GM12878 (cell line): ENCODE measurements around the gene UNC13A. TPM values are rescaled to one million over a fixed set of nuclear protein-coding genes. Genes with fewer than 3 reads are reported as not detected.

Experiments used
- ATAC-seq: fragments of 200-7000 bp; cut with Tn5 transposase; 3 replicates; pipeline ENCODE4 v1.9.1; 2020; ENCODE audit warnings: mild to moderate bottlenecking, moderate library complexity
- BruUV-seq: library from RNA; stranded (reverse); fragments of 400-500 nt; replicated peaks from 2 replicates; lab custom pipeline; 2021; lab: Mats Ljungman, UMichigan
- CTCF ChIA-PET: fragments of 300-600 bp; sonication (Branson Sonifier 250); formaldehyde crosslinking; extraction: SDS; loops from one replicate; lab custom pipeline; 2021; ENCODE audit warnings: inconsistent platforms; lab: Yijun Ruan, JAX
- POLR2A ChIA-PET: fragments of 350-600 bp; formaldehyde crosslinking; extraction: SDS; loops from one replicate; lab custom pipeline; 2021; ENCODE audit warnings: inconsistent platforms; lab: Charles Lee
- RAD21 ChIA-PET: fragments of 300-600 bp; sonication (Branson Sonifier 250); formaldehyde crosslinking; loops from one replicate; lab custom pipeline; 2023; ENCODE audit warnings: antibody characterized with exemption; ENCODE audit not compliant: unreplicated experiment; lab: Charles Lee
- SMC1A ChIA-PET: fragments of 300-600 bp; sonication (Branson Sonifier 250); formaldehyde crosslinking; loops from one replicate; lab custom pipeline; 2023; ENCODE audit not compliant: unreplicated experiment, uncharacterized antibody; lab: Charles Lee
- DNase-seq: peaks from one replicate; pipeline ENCODE4 v3.0.0-alpha.2; 2011; ENCODE audit warnings: low read depth, low spot score
- FAIRE-seq: peaks from 3 replicates; lab custom pipeline; 2011; peaks lifted over from hg19 to GRCh38; lab: Jason Lieb, UNC
- H2AFZ ChIP-seq: 2 replicates; pipeline ENCODE4 v1.6.0; 2011; ENCODE audit warnings: low read depth, low read length, control low read depth; ENCODE audit not compliant: control insufficient read depth
- H3K27ac ChIP-seq: 2 replicates; pipeline ENCODE4 v1.5.1; 2011; ENCODE audit warnings: control low read depth; ENCODE audit not compliant: control insufficient read depth, insufficient read depth
- H3K27me3 ChIP-seq, 2 experiments: replicated peaks in 1 of 2; 2 replicates each; pipeline versions ENCODE4 v1.6.0 to v1.6.1; 2011; ENCODE audit warnings: low read length in 1 of 2; ENCODE audit not compliant: control insufficient read depth in 2 of 2, insufficient read depth in 2 of 2
- H3K36me3 ChIP-seq, 2 experiments: 2 replicates each; pipeline ENCODE4 v1.5.1; 2011; ENCODE audit warnings: low read length in 1 of 2; ENCODE audit not compliant: control insufficient read depth in 2 of 2, insufficient read depth in 2 of 2
- H3K4me1 ChIP-seq: 2 replicates; pipeline ENCODE4 v1.6.1; 2011; ENCODE audit warnings: mild to moderate bottlenecking, low read length, moderate library complexity, mixed read lengths; ENCODE audit not compliant: control insufficient read depth, insufficient read depth
- H3K4me2 ChIP-seq: 2 replicates; pipeline ENCODE4 v1.6.0; 2011; ENCODE audit warnings: control low read depth; ENCODE audit not compliant: control insufficient read depth, insufficient read depth
- H3K4me3 ChIP-seq: fragments of 200-600 bp; sonication (generic); 2 replicates; pipeline ENCODE4 v1.5.1; 2016
- H3K79me2 ChIP-seq: 2 replicates; pipeline ENCODE4 v1.6.0; 2011; ENCODE audit warnings: low read length; ENCODE audit not compliant: control insufficient read depth, insufficient read depth
- H3K9ac ChIP-seq: 2 replicates; pipeline ENCODE4 v1.8.0; 2011; ENCODE audit warnings: low read length, control low read depth, mixed read lengths; ENCODE audit not compliant: control insufficient read depth, insufficient read depth
- H3K9me3 ChIP-seq: replicated peaks from 3 replicates; pipeline ENCODE4 v1.5.1; 2011; ENCODE audit warnings: mild to moderate bottlenecking, low read length; ENCODE audit not compliant: control insufficient read depth, insufficient read depth
- H4K20me1 ChIP-seq: 2 replicates; pipeline ENCODE4 v1.6.0; 2011; ENCODE audit not compliant: control insufficient read depth, insufficient read depth
- IRF4 ChIP-seq: IDR thresholded peaks from 2 replicates; pipeline ENCODE4 v1.6.1; 2011; ENCODE audit warnings: low read depth, low read length
- NR2C2 ChIP-seq: IDR thresholded peaks from 2 replicates; pipeline ENCODE4 v1.6.1; 2011; ENCODE audit warnings: borderline replicate concordance, low read depth; ENCODE audit not compliant: control insufficient read depth, insufficient read length
- RAD21 ChIP-seq: IDR thresholded peaks from 2 replicates; pipeline ENCODE4 v1.6.1; 2011; ENCODE audit warnings: mild to moderate bottlenecking, low read depth, low read length, moderate library complexity; ENCODE audit not compliant: insufficient read depth
- RB1 ChIP-seq: fragments of 450-650 bp; formaldehyde crosslinking; IDR thresholded peaks from 2 replicates; pipeline ENCODE4 v1.6.1; 2017; ENCODE audit warnings: mild to moderate bottlenecking, borderline replicate concordance
- RELA ChIP-seq: fragments of 450-650 bp; IDR thresholded peaks from 2 replicates; pipeline ENCODE4 v1.8.0; 2014; ENCODE audit warnings: borderline replicate concordance; ENCODE audit not compliant: partially characterized antibody
- SMARCA5 ChIP-seq: fragments of 450-650 bp; IDR thresholded peaks from 2 replicates; pipeline ENCODE4 v1.6.1; 2017; ENCODE audit warnings: mild to moderate bottlenecking
- TCF3 ChIP-seq: IDR thresholded peaks from 2 replicates; pipeline ENCODE4 v1.6.1; 2012; ENCODE audit warnings: low read depth, mild to moderate bottlenecking, low read length, borderline replicate concordance; ENCODE audit not compliant: insufficient read depth
- ZNF207 ChIP-seq: fragments of 450-650 bp; IDR thresholded peaks from 2 replicates; pipeline ENCODE4 v1.6.1; 2014; ENCODE audit warnings: antibody characterized with exemption, mild to moderate bottlenecking, borderline replicate concordance
- ZNF24 ChIP-seq: fragments of 450-650 bp; IDR thresholded peaks from 2 replicates; pipeline ENCODE4 v1.6.1; 2017; ENCODE audit warnings: antibody characterized with exemption, mild to moderate bottlenecking
- ZNF384 ChIP-seq: IDR thresholded peaks from 2 replicates; pipeline ENCODE4 v1.6.1; 2012; ENCODE audit warnings: low read depth, mild to moderate bottlenecking, low read length, improper control_type of control experiment, borderline replicate concordance
- WGBS: methylation state at CpG from one replicate; pipeline ENCODE4 v1.1.6; 2016; ENCODE audit warnings: low lambda C conversion rate; ENCODE audit not compliant: insufficient replicate concordance, insufficient coverage; ENCODE audit errors: missing lambda C conversion rate; 5-methylcytosine and 5-hydroxymethylcytosine counted together
- in situ Hi-C: fragments of 300-500 bp; cut with MboI; formaldehyde crosslinking; loops from 9 replicates; pipeline ENCODE4 v1.14.3; 2018; ENCODE audit warnings: mixed read lengths
- intact Hi-C: fragments of 100-400 bp; cut with micrococcal nuclease; formaldehyde crosslinking; loops from one replicate; pipeline ENCODE4 v1.14.2; 2022; ENCODE audit not compliant: unreplicated experiment
- polyA plus RNA-seq, 11 experiments: library from polyadenylated mRNA; depleted of rRNA in 4 of 11; unstranded in 6 of 11; stranded (reverse) in 5 of 11; fragments of >200 nt; fragmentation: Nextera tagmentation in 4 of 11; fragmentation: Illumina TruSeq in 1 of 11; extraction: Ambion mirVana in 4 of 11; extraction: Trizol in 1 of 11; gene quantifications; 1 replicate in 1 of 11; 2 replicates in 10 of 11; pipeline versions ENCODE4 v1.2.1 to v1.2.3, GENCODE V29; 2011 to 2016; ENCODE audit warnings: inconsistent platforms in 2 of 11, missing spikeins in 2 of 11, low read depth in 1 of 11
- total RNA-seq, 4 experiments: library from RNA; depleted of rRNA in 3 of 4; stranded (reverse); fragments of >200 nt in 3 of 4; fragmentation: Illumina TruSeq in 1 of 4; extraction: Trizol in 1 of 4; gene quantifications; 2 replicates each; pipeline versions ENCODE4 v1.2.1 to v1.2.3, GENCODE V29; 2013 to 2021
- TF ChIP-seq, protein P1 (sequence below): IDR thresholded peaks from 2 replicates; pipeline ENCODE4 v1.6.1; 2011; ENCODE audit warnings: borderline replicate concordance, low read depth, mild to moderate bottlenecking, moderate library complexity, low read length; ENCODE audit not compliant: insufficient read depth, poor library complexity, severe bottlenecking
- TF ChIP-seq, protein P2 (sequence below): fragments of 450-650 bp; IDR thresholded peaks from 2 replicates; pipeline ENCODE4 v1.6.1; 2017; ENCODE audit warnings: low read depth, mild to moderate bottlenecking, moderate library complexity
- TF ChIP-seq, protein P3 (sequence below): fragments of 450-650 bp; IDR thresholded peaks from 2 replicates; pipeline ENCODE4 v1.6.1; 2017; ENCODE audit warnings: antibody characterized with exemption, mild to moderate bottlenecking, moderate library complexity

Gene UNC13A
- total and polyA plus RNA-seq, 10 of the 15 experiments (the other 5 are each of a cell fraction or from before 2014, with no cell fraction given): under 0.01 to 0.23 (median 0.13) TPM; not detected in 1

DNA sequence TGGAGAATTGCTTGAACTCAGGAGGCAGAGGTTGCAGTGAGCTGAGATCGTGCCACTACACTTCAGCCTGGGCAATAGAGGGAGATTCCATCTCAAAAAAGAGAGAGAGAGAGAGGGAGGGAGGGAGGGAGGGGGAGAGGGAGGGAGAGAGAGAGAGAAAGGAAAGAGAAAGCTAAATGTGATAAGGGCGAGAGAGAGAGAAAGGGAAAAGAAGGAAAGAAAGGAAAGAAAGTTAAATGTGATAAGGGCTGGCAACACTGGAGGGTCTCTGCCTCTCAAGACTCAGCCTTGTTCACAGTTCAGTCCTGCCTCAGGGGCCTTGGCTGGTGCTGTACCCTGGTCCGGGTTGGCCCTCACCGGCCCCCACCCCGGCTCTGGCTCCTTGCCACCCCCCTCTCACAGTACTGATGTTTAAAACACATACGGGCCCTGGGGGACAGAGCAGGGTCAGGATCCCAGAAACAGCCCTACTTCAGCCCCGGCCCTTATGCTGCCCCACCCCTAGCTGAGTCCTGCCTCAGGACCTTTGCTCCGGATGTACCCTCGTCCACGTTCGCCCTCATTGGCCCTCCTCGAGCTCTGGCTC lies 34.6 kb upstream of the UNC13A start:
- in situ Hi-C loops (no loop called here), intact Hi-C loops (no loop called here)
- peaks cover 23% of the 10 kb centered on the region for H3K79me2 ChIP-seq
- 96% methylated on average over 11 of the region's 12 CpGs for WGBS
- H3K9me3 ChIP-seq: no peaks in the 10 kb centered on the region
- BruUV-seq: no TSS peak
- no peak overlapping the region for H3K9ac ChIP-seq
- ChIA-PET POLR2A (interaction anchor here (0.6 to 0.9 kb wide), 2 partner anchors 19 to 417 kb away, joined by 4 to 6 read pairs; no protein-coding TSS in a partner anchor), CTCF (interaction anchor here (0.8 to 4.0 kb wide), 5 partner anchors 8 to 61 kb away, joined by 3 to 22 read pairs (median 5); no protein-coding TSS in a partner anchor), RAD21 (interaction anchor here (0.7 to 1.9 kb wide), 3 partner anchors 16 to 43 kb away, joined by 3 to 7 read pairs (median 3); no protein-coding TSS in a partner anchor), SMC1A (interaction anchor here (0.5 to 7.6 kb wide), 8 partner anchors 9 to 61 kb away, joined by 3 to 91 read pairs (median 3); partner anchors contain the start of gene FCHO1)
- DNase-seq (no peak), ATAC-seq (no peak), FAIRE-seq (no peak)
- no peak overlapping the region for H3K4me3 ChIP-seq
- 0 out of 2 replicates have a peak, but pooled peaks cover 2% of the 10 kb centered on the region for H4K20me1 ChIP-seq
- peaks cover 23% of the 10 kb centered on the region for H3K4me1 ChIP-seq
- H3K27ac ChIP-seq: no peak overlapping the region
- no peaks in the 10 kb centered on the region for H3K27me3 ChIP-seq
- H3K4me2 ChIP-seq: no peak overlapping the region; the same call in 1 of the 2 replicates
- no peak for TF ChIP-seq RAD21
- TF ChIP-seq, protein P1, sequence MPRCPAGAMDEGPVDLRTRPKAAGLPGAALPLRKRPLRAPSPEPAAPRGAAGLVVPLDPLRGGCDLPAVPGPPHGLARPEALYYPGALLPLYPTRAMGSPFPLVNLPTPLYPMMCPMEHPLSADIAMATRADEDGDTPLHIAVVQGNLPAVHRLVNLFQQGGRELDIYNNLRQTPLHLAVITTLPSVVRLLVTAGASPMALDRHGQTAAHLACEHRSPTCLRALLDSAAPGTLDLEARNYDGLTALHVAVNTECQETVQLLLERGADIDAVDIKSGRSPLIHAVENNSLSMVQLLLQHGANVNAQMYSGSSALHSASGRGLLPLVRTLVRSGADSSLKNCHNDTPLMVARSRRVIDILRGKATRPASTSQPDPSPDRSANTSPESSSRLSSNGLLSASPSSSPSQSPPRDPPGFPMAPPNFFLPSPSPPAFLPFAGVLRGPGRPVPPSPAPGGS: no peak
- TF ChIP-seq IRF4: no peak
- TF ChIP-seq TCF3: no peak
- TF ChIP-seq RB1: no peak
- TF ChIP-seq ZNF24: no peak
- no peak for TF ChIP-seq RELA
- TF ChIP-seq, protein P2, sequence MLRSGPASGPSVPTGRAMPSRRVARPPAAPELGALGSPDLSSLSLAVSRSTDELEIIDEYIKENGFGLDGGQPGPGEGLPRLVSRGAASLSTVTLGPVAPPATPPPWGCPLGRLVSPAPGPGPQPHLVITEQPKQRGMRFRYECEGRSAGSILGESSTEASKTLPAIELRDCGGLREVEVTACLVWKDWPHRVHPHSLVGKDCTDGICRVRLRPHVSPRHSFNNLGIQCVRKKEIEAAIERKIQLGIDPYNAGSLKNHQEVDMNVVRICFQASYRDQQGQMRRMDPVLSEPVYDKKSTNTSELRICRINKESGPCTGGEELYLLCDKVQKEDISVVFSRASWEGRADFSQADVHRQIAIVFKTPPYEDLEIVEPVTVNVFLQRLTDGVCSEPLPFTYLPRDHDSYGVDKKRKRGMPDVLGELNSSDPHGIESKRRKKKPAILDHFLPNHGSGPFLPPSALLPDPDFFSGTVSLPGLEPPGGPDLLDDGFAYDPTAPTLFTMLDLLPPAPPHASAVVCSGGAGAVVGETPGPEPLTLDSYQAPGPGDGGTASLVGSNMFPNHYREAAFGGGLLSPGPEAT: no peak
- TF ChIP-seq ZNF207: no peak
- TF ChIP-seq NR2C2: no peak
- no peak for TF ChIP-seq SMARCA5
- TF ChIP-seq, protein P3, sequence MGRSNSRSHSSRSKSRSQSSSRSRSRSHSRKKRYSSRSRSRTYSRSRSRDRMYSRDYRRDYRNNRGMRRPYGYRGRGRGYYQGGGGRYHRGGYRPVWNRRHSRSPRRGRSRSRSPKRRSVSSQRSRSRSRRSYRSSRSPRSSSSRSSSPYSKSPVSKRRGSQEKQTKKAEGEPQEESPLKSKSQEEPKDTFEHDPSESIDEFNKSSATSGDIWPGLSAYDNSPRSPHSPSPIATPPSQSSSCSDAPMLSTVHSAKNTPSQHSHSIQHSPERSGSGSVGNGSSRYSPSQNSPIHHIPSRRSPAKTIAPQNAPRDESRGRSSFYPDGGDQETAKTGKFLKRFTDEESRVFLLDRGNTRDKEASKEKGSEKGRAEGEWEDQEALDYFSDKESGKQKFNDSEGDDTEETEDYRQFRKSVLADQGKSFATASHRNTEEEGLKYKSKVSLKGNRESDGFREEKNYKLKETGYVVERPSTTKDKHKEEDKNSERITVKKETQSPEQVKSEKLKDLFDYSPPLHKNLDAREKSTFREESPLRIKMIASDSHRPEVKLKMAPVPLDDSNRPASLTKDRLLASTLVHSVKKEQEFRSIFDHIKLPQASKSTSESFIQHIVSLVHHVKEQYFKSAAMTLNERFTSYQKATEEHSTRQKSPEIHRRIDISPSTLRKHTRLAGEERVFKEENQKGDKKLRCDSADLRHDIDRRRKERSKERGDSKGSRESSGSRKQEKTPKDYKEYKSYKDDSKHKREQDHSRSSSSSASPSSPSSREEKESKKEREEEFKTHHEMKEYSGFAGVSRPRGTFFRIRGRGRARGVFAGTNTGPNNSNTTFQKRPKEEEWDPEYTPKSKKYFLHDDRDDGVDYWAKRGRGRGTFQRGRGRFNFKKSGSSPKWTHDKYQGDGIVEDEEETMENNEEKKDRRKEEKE: no peak
- TF ChIP-seq ZNF384: no peak
- H3K36me3 ChIP-seq: peaks cover 9 to 32% of the 10 kb centered on the region in 2 experiments; a peak in 3 of 4 replicates
- H2AFZ ChIP-seq: no peak overlapping the region
